ENCODE results near the gene SZT2. TPM values are rescaled to one million over a fixed set of nuclear protein-coding genes. Genes with fewer than 3 reads are reported as not detected.

Gene SZT2
- total RNA-seq: 10 to 100 TPM; 51.4 to 51.6 TPM

GRCh38 chr1:43389326-43390313 is at the start of gene SZT2, which contains the start of gene MED8:
SZT2 (plus strand) TSS chr1:43389899; CDS start chr1:43389969, 70 bp downstream.
MED8 (minus strand) TSS chr1:43389800; CDS start chr1:43389764, 36 bp downstream.
- peak; percentile 94 to 97 for DNase-seq
- H3K27ac Mint-ChIP-seq: peak within 1 kb of the TSS; percentile 99
- H3K4me3 Mint-ChIP-seq: peak within 1 kb of the TSS; percentile 96 to 99
- ATAC-seq (replicated peaks in 1 of 2): peak; percentile 99 to 100
- H3K4me1 Mint-ChIP-seq (ENCODE audit: low read depth): peaks cover 52% of the 10 kb centered on the region
- no peaks in the 10 kb centered on the region for H3K9me3 Mint-ChIP-seq
- peaks cover 14 to 30% of the 10 kb centered on the region in 2 donors for H3K36me3 Mint-ChIP-seq (ENCODE audit: insufficient read depth in 2 of 2)
- no peaks in the 10 kb centered on the region for H3K27me3 Mint-ChIP-seq (ENCODE audit: low read depth)

DNA sequence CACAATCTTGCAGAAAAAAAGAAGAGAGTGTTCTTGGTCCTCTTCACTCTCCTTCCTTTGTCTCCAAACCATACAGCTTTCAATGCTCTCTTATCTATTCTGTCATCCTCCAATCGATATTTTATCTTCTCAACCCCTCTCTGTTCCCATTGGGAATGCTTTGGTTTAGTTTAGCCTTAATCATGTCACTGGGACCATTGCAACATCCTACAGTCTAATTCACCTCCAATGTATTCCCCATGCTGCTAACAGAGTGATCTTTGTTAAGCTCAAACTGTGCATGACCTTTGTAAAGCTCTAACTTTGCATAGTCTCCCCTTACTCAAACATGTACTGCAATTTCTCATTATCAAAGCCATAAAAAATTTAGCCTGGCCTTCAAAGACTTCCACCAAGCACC is 49.1 kb upstream of the SZT2 start:
- ATAC-seq (replicated peaks in 1 of 2) (no peak), DNase-seq (no peak)
- no peak overlapping the region for H3K4me3 Mint-ChIP-seq
- no peaks in the 10 kb centered on the region for H3K27me3 Mint-ChIP-seq (ENCODE audit: low read depth)
- H3K9me3 Mint-ChIP-seq: no peaks in the 10 kb centered on the region
- no peaks in the 10 kb centered on the region for H3K36me3 Mint-ChIP-seq (ENCODE audit: insufficient read depth in 2 of 2)
- no peak overlapping the region for H3K27ac Mint-ChIP-seq
- H3K4me1 Mint-ChIP-seq (ENCODE audit: low read depth): no peaks in the 10 kb centered on the region

GRCh38 chr1:43344267-43344850 is 45.3 kb upstream of the SZT2 start:
- no peaks in the 10 kb centered on the region for H3K36me3 Mint-ChIP-seq (ENCODE audit: insufficient read depth in 2 of 2)
- H3K4me1 Mint-ChIP-seq (ENCODE audit: low read depth): peaks cover 2% of the 10 kb centered on the region
- H3K27ac Mint-ChIP-seq: no peak overlapping the region
- no peaks in the 10 kb centered on the region for H3K27me3 Mint-ChIP-seq (ENCODE audit: low read depth)
- ATAC-seq (replicated peaks in 1 of 2) (no peak), DNase-seq (no peak)
- H3K4me3 Mint-ChIP-seq: no peak overlapping the region
- H3K9me3 Mint-ChIP-seq: no peaks in the 10 kb centered on the region

GRCh38 chr1:43345120-43345519 is 44.6 kb upstream of the SZT2 start:
- peaks cover 5% of the 10 kb centered on the region for H3K4me1 Mint-ChIP-seq (ENCODE audit: low read depth)
- H3K27me3 Mint-ChIP-seq (ENCODE audit: low read depth): no peaks in the 10 kb centered on the region
- DNase-seq: no peak
- no peaks in the 10 kb centered on the region for H3K36me3 Mint-ChIP-seq (ENCODE audit: insufficient read depth in 2 of 2)
- no peak overlapping the region for H3K4me3 Mint-ChIP-seq
- ATAC-seq (replicated peaks in 1 of 2): peak in 1 of 2 donors; percentile 50
- H3K27ac Mint-ChIP-seq: no peak overlapping the region
- no peaks in the 10 kb centered on the region for H3K9me3 Mint-ChIP-seq

- no peak overlapping the region for H3K4me3 Mint-ChIP-seq
- no peak overlapping the region for H3K27ac Mint-ChIP-seq
- peaks cover 5% of the 10 kb centered on the region for H3K4me1 Mint-ChIP-seq (ENCODE audit: low read depth)
- H3K27me3 Mint-ChIP-seq (ENCODE audit: low read depth): no peaks in the 10 kb centered on the region
- H3K36me3 Mint-ChIP-seq (ENCODE audit: insufficient read depth in 2 of 2): no peaks in the 10 kb centered on the region
- ATAC-seq (replicated peaks in 1 of 2) (no peak), DNase-seq (no peak)
- H3K9me3 Mint-ChIP-seq: no peaks in the 10 kb centered on the region
Observed at GRCh38 chr1:43346636-43347035, 43.1 kb upstream of the SZT2 start.

GRCh38 chr1:43348343-43348808 is 41.3 kb upstream of the SZT2 start:
- no peaks in the 10 kb centered on the region for H3K9me3 Mint-ChIP-seq
- DNase-seq (no peak), ATAC-seq (replicated peaks in 1 of 2) (no peak)
- H3K27me3 Mint-ChIP-seq (ENCODE audit: low read depth): no peaks in the 10 kb centered on the region
- H3K4me3 Mint-ChIP-seq: peak overlapping the region in 1 of 2 donors; percentile 38
- H3K27ac Mint-ChIP-seq: no peak overlapping the region
- no peaks in the 10 kb centered on the region for H3K36me3 Mint-ChIP-seq (ENCODE audit: insufficient read depth in 2 of 2)
- peaks cover 5% of the 10 kb centered on the region for H3K4me1 Mint-ChIP-seq (ENCODE audit: low read depth)

- peak overlapping the region; percentile 1 to 76 for H3K4me3 Mint-ChIP-seq
- no peaks in the 10 kb centered on the region for H3K9me3 Mint-ChIP-seq
- ATAC-seq (replicated peaks in 1 of 2): peak; percentile 81 to 88
- peaks cover 5% of the 10 kb centered on the region for H3K4me1 Mint-ChIP-seq (ENCODE audit: low read depth)
- DNase-seq: peak; percentile 50 to 76
- peak overlapping the region; percentile 1 for H3K27ac Mint-ChIP-seq
- H3K27me3 Mint-ChIP-seq (ENCODE audit: low read depth): no peaks in the 10 kb centered on the region
- H3K36me3 Mint-ChIP-seq (ENCODE audit: insufficient read depth in 2 of 2): no peaks in the 10 kb centered on the region
Observed at GRCh38 chr1:43348809-43349593, 40.7 kb upstream of the SZT2 start.

GRCh38 chr1:43349594-43350306 is 39.9 kb upstream of the SZT2 start:
- Mint-ChIP-seq H3K4me3 (peak overlapping the region; percentile 1 to 76), H3K4me1 (ENCODE audit: low read depth) (peaks cover 5% of the 10 kb centered on the region), H3K9me3 (no peaks in the 10 kb centered on the region), H3K36me3 (ENCODE audit: insufficient read depth in 2 of 2) (no peaks in the 10 kb centered on the region), H3K27me3 (ENCODE audit: low read depth) (no peaks in the 10 kb centered on the region), H3K27ac (peak overlapping the region; percentile 1)
- DNase-seq (no peak), ATAC-seq (replicated peaks in 1 of 2) (no peak)

DNA sequence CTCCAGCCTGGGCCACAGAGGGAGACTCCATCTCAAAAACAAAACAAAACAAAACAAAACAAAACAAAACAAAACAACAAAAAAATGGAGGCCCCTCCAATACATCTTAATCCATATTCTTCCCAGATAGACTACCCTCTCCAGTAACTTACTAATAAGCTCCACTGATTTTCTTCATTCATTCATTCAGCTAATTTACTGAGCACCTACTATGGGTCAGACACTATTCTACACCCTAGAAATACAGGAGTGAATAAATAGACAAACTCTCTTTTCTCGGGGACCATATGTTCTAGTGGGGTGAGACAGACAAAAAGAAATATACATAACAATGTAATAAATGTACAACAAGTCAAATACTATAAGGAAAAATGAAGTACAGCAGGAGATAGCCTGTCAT is 38.7 kb upstream of the SZT2 start:
- no peak for ATAC-seq (replicated peaks in 1 of 2)
- Mint-ChIP-seq H3K36me3 (ENCODE audit: insufficient read depth in 2 of 2) (no peaks in the 10 kb centered on the region), H3K4me3 (no peak overlapping the region), H3K27ac (peak overlapping the region; percentile 11), H3K27me3 (ENCODE audit: low read depth) (no peaks in the 10 kb centered on the region), H3K4me1 (ENCODE audit: low read depth) (peaks cover 5% of the 10 kb centered on the region), H3K9me3 (no peaks in the 10 kb centered on the region)
- no peak for DNase-seq

DNA sequence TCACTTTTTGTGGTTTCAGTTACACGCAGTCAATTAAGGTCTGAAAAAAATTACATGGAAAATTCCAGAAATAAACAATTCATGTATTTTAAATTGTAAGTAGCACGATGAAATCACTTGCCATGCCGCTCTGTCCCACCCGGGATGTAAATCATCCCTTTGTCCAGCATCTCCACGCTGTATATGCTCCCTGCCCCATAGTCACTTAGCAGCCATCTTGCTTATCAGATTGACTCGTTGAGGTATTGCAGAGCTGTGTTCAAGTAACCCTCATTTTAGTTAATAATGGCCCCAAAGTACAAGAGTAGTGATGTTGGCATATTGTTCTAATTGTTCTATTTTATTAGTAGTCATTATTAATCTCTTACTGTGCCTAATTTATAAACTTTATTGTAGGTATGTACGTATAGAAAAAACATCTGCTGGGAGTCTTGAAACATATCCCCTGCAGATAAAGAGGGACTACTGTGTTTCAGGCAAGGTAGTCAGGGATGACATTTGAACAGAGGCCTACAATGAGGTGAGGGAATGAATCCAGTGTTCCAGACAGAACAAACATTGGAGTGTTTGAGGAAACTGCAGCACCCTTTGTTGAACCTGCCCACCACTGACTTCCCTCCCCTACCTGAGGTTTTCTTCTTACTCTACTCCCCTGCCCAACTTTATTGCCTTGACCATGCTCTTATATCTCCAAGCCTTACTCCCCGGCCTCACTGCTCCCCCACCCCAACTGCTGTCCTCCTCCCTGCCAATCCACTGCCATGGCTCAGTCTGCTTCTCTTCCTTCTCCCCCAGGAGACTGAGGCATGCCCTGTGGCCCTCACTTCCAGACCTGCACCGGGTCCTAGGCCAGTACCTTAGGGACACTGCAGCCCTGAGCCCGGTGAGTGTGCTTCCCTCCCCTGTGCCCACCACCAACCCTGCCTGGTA is 38.0 kb upstream of the SZT2 start:
- Mint-ChIP-seq H3K27me3 (ENCODE audit: low read depth) (no peaks in the 10 kb centered on the region), H3K4me3 (no peak overlapping the region), H3K9me3 (no peaks in the 10 kb centered on the region), H3K36me3 (ENCODE audit: insufficient read depth in 2 of 2) (peaks cover 0 to 3% of the 10 kb centered on the region in 2 donors), H3K27ac (no peak overlapping the region), H3K4me1 (ENCODE audit: low read depth) (peaks cover 5% of the 10 kb centered on the region)
- DNase-seq (no peak), ATAC-seq (replicated peaks in 1 of 2) (no peak)

- Mint-ChIP-seq H3K27ac (no peak overlapping the region), H3K4me3 (no peak overlapping the region), H3K4me1 (ENCODE audit: low read depth) (peaks cover 5% of the 10 kb centered on the region), H3K27me3 (ENCODE audit: low read depth) (no peaks in the 10 kb centered on the region), H3K9me3 (no peaks in the 10 kb centered on the region), H3K36me3 (ENCODE audit: insufficient read depth in 2 of 2) (peaks cover 0 to 3% of the 10 kb centered on the region in 2 donors)
- DNase-seq (no peak), ATAC-seq (replicated peaks in 1 of 2) (no peak)
Observed at GRCh38 chr1:43352351-43352705, 37.4 kb upstream of the SZT2 start.

Data from activated T-cell treated with anti-CD3 and anti-CD28 coated beads, Interleukin-2, amount 50 U/mL, for 72 hours (primary cell).